Parathyroid adenoma (tissue), 2 donors: ENCODE measurements around the gene SPI1.

Experiments used
- H2AFZ ChIP-seq: fragments of 300-600 bp; sonication (generic); one replicate; pipeline ENCODE4 v1.7.0; 2017; ENCODE audit warnings: antibody characterized with exemption, mild to moderate bottlenecking
- H3K27ac ChIP-seq: fragments of 300-600 bp; sonication (generic); one replicate; pipeline ENCODE4 v1.7.0; 2017
- H3K27me3 ChIP-seq: fragments of 300-600 bp; sonication (generic); one replicate; pipeline ENCODE4 v1.7.0; 2017; ENCODE audit warnings: low read length; ENCODE audit not compliant: control insufficient read depth, insufficient read depth
- H3K36me3 ChIP-seq: fragments of 300-600 bp; sonication (generic); one replicate; pipeline ENCODE4 v1.7.0; 2017; ENCODE audit warnings: low read length; ENCODE audit not compliant: control insufficient read depth, insufficient read depth
- H3K4me1 ChIP-seq: fragments of 300-600 bp; sonication (generic); one replicate; pipeline ENCODE4 v1.7.0; 2017; ENCODE audit warnings: control low read depth
- H3K4me2 ChIP-seq: fragments of 300-600 bp; sonication (generic); one replicate; pipeline ENCODE4 v1.7.0; 2017; ENCODE audit warnings: low read length
- H3K4me3 ChIP-seq: fragments of 300-600 bp; sonication (generic); one replicate; pipeline ENCODE4 v1.7.0; 2017; ENCODE audit warnings: low read depth, low read length
- H3K79me2 ChIP-seq: fragments of 300-600 bp; sonication (generic); one replicate; pipeline ENCODE4 v1.7.0; 2017; ENCODE audit warnings: control low read depth
- H3K9ac ChIP-seq: fragments of 300-600 bp; sonication (generic); one replicate; pipeline ENCODE4 v1.7.0; 2017; ENCODE audit warnings: mild to moderate bottlenecking
- H3K9me3 ChIP-seq: fragments of 300-600 bp; sonication (generic); one replicate; pipeline ENCODE4 v1.7.0; 2017; ENCODE audit warnings: low read length; ENCODE audit not compliant: control insufficient read depth
- TF ChIP-seq, protein P1 (sequence below): fragments of 300-600 bp; sonication (generic); IDR thresholded peaks from one replicate; pipeline ENCODE4 v1.7.0; 2017; ENCODE audit warnings: antibody characterized with exemption, mild to moderate bottlenecking
- donor health status: primary hyperparathyroidism.

Gene SPI1

GRCh38 chr11:47394322-47395222, 16.2 kb upstream of the SPI1 start:
- no peak overlapping the region for H3K4me3 ChIP-seq
- H3K9me3 ChIP-seq: no peaks in the 10 kb centered on the region
- H3K4me2 ChIP-seq: no peak overlapping the region
- H3K27ac ChIP-seq: peak overlapping the region; percentile 63
- H3K9ac ChIP-seq: no peak overlapping the region
- TF ChIP-seq, protein P1, sequence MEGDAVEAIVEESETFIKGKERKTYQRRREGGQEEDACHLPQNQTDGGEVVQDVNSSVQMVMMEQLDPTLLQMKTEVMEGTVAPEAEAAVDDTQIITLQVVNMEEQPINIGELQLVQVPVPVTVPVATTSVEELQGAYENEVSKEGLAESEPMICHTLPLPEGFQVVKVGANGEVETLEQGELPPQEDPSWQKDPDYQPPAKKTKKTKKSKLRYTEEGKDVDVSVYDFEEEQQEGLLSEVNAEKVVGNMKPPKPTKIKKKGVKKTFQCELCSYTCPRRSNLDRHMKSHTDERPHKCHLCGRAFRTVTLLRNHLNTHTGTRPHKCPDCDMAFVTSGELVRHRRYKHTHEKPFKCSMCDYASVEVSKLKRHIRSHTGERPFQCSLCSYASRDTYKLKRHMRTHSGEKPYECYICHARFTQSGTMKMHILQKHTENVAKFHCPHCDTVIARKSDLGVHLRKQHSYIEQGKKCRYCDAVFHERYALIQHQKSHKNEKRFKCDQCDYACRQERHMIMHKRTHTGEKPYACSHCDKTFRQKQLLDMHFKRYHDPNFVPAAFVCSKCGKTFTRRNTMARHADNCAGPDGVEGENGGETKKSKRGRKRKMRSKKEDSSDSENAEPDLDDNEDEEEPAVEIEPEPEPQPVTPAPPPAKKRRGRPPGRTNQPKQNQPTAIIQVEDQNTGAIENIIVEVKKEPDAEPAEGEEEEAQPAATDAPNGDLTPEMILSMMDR: no peak
- H2AFZ ChIP-seq: no peak overlapping the region
- no peaks in the 10 kb centered on the region for H3K36me3 ChIP-seq
- H3K4me1 ChIP-seq: no peaks in the 10 kb centered on the region
- H3K27me3 ChIP-seq: no peaks in the 10 kb centered on the region
- no peaks in the 10 kb centered on the region for H3K79me2 ChIP-seq

DNA sequence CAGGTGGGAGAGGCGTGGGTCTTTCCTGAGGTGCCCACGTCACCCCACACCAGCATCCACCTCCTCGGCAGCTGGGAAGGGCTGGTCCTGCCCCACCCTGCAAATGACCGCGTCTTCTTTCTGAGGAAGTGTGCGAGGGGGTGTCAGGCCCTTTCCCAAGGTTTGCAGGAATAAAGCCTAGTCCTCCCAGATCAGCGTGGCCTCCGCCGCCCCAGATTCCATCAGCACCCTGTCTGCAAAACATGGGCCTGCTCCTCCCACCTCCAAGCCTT, 15.6 kb upstream of the SPI1 start:
- no peaks in the 10 kb centered on the region for H3K79me2 ChIP-seq
- no peak overlapping the region for H3K4me2 ChIP-seq
- H3K36me3 ChIP-seq: no peaks in the 10 kb centered on the region
- no peak overlapping the region for H2AFZ ChIP-seq
- TF ChIP-seq, protein P1: no peak
- peak overlapping the region; percentile 49 for H3K27ac ChIP-seq
- H3K4me1 ChIP-seq: no peaks in the 10 kb centered on the region
- no peak overlapping the region for H3K4me3 ChIP-seq
- H3K27me3 ChIP-seq: no peaks in the 10 kb centered on the region
- no peaks in the 10 kb centered on the region for H3K9me3 ChIP-seq
- no peak overlapping the region for H3K9ac ChIP-seq

GRCh38 chr11:47393163-47394049, 15.1 kb upstream of the SPI1 start:
- H3K9me3 ChIP-seq: no peaks in the 10 kb centered on the region
- H3K9ac ChIP-seq: no peak overlapping the region
- H2AFZ ChIP-seq: no peak overlapping the region
- no peaks in the 10 kb centered on the region for H3K36me3 ChIP-seq
- no peaks in the 10 kb centered on the region for H3K27me3 ChIP-seq
- no peak overlapping the region for H3K4me2 ChIP-seq
- no peaks in the 10 kb centered on the region for H3K79me2 ChIP-seq
- TF ChIP-seq, protein P1: no peak
- no peak overlapping the region for H3K27ac ChIP-seq
- H3K4me1 ChIP-seq: no peaks in the 10 kb centered on the region
- H3K4me3 ChIP-seq: no peak overlapping the region

- H3K79me2 ChIP-seq: no peaks in the 10 kb centered on the region
- H3K27ac ChIP-seq: no peak overlapping the region
- H3K9ac ChIP-seq: no peak overlapping the region
- no peaks in the 10 kb centered on the region for H3K9me3 ChIP-seq
- no peaks in the 10 kb centered on the region for H3K27me3 ChIP-seq
- TF ChIP-seq, protein P1: no peak
- H3K4me2 ChIP-seq: no peak overlapping the region
- no peaks in the 10 kb centered on the region for H3K4me1 ChIP-seq
- H2AFZ ChIP-seq: no peak overlapping the region
- no peaks in the 10 kb centered on the region for H3K36me3 ChIP-seq
- H3K4me3 ChIP-seq: no peak overlapping the region
Measured at GRCh38 chr11:47392546-47393162, 14.3 kb upstream of the SPI1 start.
